LNCAP (cell line): Measurements from ENCODE around the gene KHDC1L.

Experiments used
- CTCF ChIP-seq: fragments of 450-650 bp; IDR thresholded peaks from 2 replicates; pipeline ENCODE4 v1.5.1; 2017; ENCODE audit warnings: mild to moderate bottlenecking

The KHDC1L gene

GRCh38 chr6:73174646-73175045 lies 50.6 kb downstream of the KHDC1L start:
- no peak for TF ChIP-seq CTCF
